Glomerular visceral epithelial cell (primary cell): ENCODE results near the gene SLC5A1.
"Not testable (repeated sequence)": the region's sequence is repeated elsewhere in the genome, so short reads cannot be mapped to it uniquely, and the experiment has no call there.

Experiments
- DNase-seq: peaks from one replicate; pipeline ENCODE4 v3.0.0-alpha.2; 2016; ENCODE audit errors: extremely low spot score

The SLC5A1 gene

GRCh38 chr22:32083814-32084213, 40.8 kb downstream of the SLC5A1 start:
- no peak for DNase-seq

- DNase-seq, result no peak
Measured at GRCh38 chr22:32088084-32088483, 45.0 kb downstream of the SLC5A1 start.

GRCh38 chr22:32097018-32097417, 54.0 kb downstream of the SLC5A1 start:
- no peak for DNase-seq

- DNase-seq, result no peak
Measured at GRCh38 chr22:32097881-32098499, 54.9 kb downstream of the SLC5A1 start.

GRCh38 chr22:32100711-32101110, 57.6 kb downstream of the SLC5A1 start:
- no peak for DNase-seq

- no peak for DNase-seq
Measured at GRCh38 chr22:32103658-32104315, 60.7 kb downstream of the SLC5A1 start.

GRCh38 chr22:32106930-32107329, 63.9 kb downstream of the SLC5A1 start:
- DNase-seq, result peak; percentile 2

GRCh38 chr22:32112380-32112779, 69.3 kb downstream of the SLC5A1 start:
- DNase-seq, result no peak

GRCh38 chr22:32119568-32120235, 76.6 kb downstream of the SLC5A1 start:
- DNase-seq, result no peak

GRCh38 chr22:32120603-32121002, 77.5 kb downstream of the SLC5A1 start:
- no peak for DNase-seq

- DNase-seq, result no peak
Measured at GRCh38 chr22:32122899-32123298, 79.8 kb downstream of the SLC5A1 start.

GRCh38 chr22:32123657-32124056, 80.6 kb downstream of the SLC5A1 start:
- no peak for DNase-seq

- DNase-seq, result no peak
Measured at GRCh38 chr22:32127904-32128303, 84.8 kb downstream of the SLC5A1 start.

GRCh38 chr22:32130464-32130863, 87.4 kb downstream of the SLC5A1 start:
- DNase-seq, result no peak

GRCh38 chr22:32132126-32132525, 89.1 kb downstream of the SLC5A1 start:
- DNase-seq, result no peak

GRCh38 chr22:32132783-32133182, 89.7 kb downstream of the SLC5A1 start:
- DNase-seq, result no peak

GRCh38 chr22:32134796-32135195, 91.7 kb downstream of the SLC5A1 start:
- not testable (repeated sequence) for DNase-seq

- DNase-seq, result peak; percentile 60
Measured at GRCh38 chr22:32135958-32136357, 92.9 kb downstream of the SLC5A1 start.

- not testable (repeated sequence) for DNase-seq
Measured at GRCh38 chr22:32136881-32137280, 93.8 kb downstream of the SLC5A1 start.

GRCh38 chr22:32137731-32138324, 94.8 kb downstream of the SLC5A1 start:
- not testable (repeated sequence) for DNase-seq

- DNase-seq, result not testable (repeated sequence)
Measured at GRCh38 chr22:32138576-32138975, 95.5 kb downstream of the SLC5A1 start.

- DNase-seq, result not testable (repeated sequence)
Measured at GRCh38 chr22:32140688-32141087, 97.6 kb downstream of the SLC5A1 start.

- no peak for DNase-seq
Measured at GRCh38 chr22:32142600-32142999, 99.5 kb downstream of the SLC5A1 start.
